Fibroblast of skin of back (primary cell): ENCODE data around the gene LAYN.

ENCODE experiments used
- DNase-seq: peaks from one replicate; pipeline ENCODE4 v3.0.0-alpha.2; 2013

Gene LAYN

DNA sequence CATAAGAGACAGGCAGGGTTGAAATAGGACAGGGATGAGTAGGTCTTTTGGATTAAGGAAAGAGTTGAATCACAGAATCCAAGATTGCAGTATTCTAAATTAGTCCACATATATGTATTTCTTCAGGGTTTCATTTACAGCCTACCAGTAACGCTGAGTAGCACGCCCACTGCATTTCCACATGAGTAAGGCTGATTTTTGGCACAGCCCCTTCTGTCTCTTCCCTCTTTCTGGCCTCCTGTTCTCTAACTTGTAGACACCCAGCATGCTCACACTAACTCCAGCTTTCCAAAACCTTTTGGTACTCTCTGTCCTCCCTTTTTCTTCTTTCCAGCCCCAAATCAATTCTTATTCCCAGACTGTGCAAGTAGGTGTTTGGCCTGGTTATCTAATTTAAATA, 58.0 kb downstream of the LAYN start:
- DNase-seq: peak; percentile 13

DNA sequence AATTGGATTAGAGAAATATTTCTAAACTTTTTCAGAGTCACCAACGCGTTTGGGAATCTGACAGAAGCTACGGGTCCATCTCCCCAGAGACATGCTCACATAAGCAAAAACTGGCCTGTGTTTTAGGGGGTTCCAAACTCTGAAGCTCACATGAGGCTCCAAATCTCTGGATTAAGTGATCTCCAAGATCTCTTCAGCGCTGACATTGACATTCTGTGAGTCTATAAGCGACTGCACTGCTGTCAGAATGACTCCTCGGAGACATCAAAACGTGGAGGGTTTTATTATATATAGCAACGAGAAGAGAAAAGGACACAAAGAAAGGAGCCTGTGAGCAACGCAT, 61.1 kb downstream of the LAYN start:
- DNase-seq: no peak

DNA sequence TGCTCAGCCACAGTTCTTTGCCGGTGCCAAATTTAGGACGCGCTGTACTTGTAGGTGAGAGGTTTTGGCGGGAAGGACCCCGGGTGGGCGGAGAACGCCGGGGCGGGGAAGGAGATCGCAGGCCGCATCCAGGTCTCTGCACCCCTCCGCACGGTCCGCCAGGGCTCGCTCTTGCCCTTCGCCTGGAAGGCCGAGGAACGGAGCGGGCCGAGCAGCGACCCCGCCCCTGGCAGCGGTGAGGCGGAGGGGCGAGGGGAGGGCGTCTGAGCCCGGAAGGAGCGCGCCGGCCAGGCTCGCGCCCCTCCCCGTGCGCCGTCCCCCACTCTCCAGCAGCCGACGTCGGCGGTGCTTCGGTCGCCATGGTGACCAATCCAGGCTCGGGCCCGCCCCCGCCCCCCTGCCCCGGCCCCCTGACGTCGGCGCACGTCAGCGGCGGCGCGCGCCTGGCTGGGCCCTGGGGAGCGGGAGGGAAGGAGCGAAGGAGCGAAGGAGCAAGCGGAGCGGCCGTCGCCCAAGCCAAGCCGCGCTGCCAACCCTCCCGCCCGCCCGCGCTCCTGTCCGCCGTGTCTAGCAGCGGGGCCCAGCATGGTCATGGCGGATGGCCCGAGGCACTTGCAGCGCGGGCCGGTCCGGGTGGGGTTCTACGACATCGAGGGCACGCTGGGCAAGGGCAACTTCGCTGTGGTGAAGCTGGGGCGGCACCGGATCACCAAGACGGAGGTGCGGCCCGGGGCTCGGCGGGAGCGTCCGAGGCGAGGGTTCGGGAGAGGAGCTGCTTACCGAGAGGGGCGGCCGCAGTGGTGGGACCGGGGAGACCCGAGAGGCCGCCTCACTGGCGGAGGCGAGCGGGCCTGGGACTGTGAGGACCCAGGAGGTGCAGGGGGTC, 61.7 kb downstream of the LAYN start, which contains the start of gene SIK2:
Gene SIK2 (plus strand): TSS at position 471 of the 886 bp plus-strand sequence. CDS start 115 bp downstream, at position 586.
- DNase-seq: peak; percentile 95

DNA sequence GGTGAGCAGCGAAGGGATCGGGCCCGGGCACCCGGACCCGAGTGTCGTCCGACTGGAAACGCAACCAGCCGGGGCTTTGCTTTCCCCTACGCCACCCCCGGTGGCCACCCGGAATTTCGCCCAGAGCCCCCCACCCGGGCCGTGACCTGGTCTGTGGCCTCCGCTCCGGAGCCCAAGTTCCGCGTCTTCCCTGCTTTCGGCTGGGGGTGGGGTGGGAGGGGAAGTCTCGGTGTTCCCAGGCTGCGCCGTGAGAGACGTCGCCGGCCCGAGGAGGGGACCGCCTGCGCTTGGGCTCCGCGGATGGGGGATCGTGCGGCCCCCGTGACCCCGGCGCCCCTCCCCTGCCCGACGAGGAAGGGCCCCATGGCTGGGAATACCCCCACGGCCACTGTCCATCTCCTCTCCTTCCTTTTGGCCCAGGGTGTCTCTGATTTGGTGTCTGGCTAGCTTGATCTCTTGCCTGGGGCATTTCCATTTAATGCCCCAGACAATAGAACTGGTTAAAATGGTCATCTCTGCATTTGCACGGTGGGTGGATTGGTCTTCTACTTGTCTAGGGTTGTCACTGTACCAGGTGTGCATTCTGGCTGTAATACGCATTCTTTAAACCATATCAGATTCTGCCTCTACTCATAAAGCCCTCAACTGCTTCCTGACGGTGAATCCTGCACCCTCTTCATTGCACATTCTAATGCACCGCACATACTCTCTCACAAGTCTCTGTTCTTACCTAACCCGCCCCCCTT, 62.5 kb downstream of the LAYN start:
- DNase-seq: peak; percentile 30

DNA sequence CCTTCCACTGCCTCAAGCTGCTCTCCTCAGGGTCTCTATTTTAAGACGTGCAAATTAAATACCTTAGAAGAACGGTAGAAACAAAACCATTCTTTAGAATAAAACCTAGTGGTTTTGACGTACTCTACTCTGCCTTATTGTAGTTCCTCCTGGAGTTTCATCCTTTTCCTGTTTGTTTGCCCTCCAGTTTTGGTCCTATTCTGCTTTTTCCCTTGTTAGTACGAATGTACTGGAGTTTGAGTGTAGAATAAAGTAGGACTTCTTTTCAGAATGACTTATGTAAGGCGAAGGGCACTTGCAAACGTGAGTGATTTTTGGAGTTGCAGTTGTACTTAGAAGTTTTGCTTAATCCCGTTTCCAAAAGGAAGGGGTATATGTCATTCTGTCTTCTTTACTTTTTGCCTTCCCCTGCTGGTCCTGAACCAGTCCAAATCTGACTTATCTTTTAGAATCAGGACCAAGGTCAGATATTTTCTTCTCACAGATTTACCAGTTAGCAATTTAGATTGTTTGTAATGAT, 63.2 kb downstream of the LAYN start:
- no peak for DNase-seq

DNA sequence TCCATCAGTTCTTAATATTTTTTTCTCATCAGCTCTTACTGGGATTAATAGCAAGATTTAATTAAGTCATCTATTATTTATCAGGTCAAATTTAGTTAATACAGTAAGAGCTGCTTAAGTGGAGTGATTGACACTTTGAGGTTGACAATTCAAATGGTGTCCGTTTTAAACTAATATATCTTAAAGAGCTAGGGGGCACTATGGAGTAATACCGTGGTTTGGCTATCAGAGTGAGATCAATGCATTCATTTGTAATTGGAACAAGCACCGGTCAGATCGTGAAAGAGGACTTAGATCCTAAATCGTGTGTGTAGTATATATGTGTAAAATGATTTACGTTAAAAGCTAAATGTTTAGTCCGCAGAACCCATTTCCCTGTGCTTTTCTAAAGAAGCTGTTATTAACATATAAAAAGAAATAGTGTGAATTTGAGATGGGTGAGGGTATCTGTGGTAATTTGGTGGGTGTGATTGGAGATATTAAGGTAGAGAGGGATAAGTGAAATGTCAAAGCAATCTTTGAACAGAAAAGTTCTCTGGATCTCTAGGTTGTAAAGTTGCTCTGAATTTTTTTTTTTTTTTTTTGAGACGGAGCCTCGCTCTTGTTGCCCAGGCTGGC, 64.0 kb downstream of the LAYN start:
- peak; percentile 47 for DNase-seq

DNA sequence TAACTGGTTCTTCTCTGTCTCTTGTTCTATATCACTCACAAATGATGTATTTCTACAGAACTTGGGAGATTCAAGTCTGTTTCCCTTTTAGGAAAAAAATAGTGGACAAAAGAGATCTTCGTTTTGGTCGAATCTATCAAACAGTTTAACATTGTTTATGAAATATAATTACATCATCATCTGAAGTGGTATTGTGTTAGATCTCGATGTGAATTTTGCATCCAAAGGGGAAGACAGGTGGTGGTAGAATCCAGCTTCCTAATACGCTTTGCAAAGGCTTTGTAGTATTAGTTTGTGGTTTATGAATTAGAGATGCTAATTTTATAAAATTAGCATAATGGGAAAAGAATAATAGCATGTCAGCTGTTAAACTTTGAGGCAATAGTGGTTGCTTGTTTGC, 65.2 kb downstream of the LAYN start:
- no peak for DNase-seq

DNA sequence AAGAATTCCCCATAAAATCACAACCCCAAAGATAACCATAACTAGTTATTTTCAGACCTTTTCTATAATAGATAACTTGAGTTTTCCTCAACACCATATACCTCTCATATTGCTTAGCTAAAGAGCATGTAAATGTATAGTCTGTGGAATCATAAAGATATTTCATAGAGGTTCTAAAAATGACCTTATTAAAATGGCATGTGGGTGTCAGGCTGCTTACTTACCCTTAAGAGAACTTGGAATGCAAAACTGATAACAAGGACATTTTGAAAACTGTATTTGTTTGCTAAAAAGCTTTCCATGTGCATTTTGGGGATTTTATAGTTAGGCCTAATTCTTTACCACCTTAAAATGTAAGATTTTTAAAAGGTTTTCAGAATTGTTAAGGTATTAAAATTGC, 66.5 kb downstream of the LAYN start:
- DNase-seq: peak; percentile 56

DNA sequence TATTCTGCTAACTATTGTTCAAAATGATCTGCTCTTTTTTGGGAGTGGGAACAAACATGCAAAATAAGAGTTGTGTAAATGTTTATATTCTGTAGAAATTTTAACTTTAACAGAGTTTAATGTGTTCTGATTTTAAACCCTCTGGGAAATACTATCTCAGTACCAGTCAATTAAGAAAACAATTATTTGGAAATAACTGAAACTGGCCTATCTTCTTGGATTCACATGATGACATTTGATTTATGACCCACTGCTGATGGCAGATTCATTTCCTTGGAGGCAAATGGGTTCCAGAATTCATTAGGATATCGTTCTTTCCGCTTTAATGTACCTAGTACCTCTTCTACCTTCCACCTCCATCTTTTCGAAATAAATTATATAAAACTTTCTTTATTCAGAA, 67.2 kb downstream of the LAYN start:
- DNase-seq: no peak
